Frontal cortex (tissue), 4 donors: ENCODE data around the gene NAA20. TPM values are rescaled to one million over a fixed set of nuclear protein-coding genes. Genes with fewer than 3 reads are reported as not detected.

Experiments
- DNase-seq, 2 donors: peaks; one replicate each; pipeline ENCODE4 v3.0.0; 2012; ENCODE audit warnings: low spot score in 2 of 2
- FAIRE-seq: peaks from 2 replicates; lab custom pipeline; 2012; peaks lifted over from hg19 to GRCh38; lab: Jason Lieb, UNC
- total RNA-seq: library from RNA; depleted of rRNA; stranded (reverse); fragments of >200 nt; gene quantifications from one replicate; pipeline ENCODE4 v1.2.3, GENCODE V29; 2014
- donor health status: control.
- donor health status: control.
- donor health status: control.

NAA20 gene
- total RNA-seq, 1 donor from 2014 or later: 46.5 TPM

DNA sequence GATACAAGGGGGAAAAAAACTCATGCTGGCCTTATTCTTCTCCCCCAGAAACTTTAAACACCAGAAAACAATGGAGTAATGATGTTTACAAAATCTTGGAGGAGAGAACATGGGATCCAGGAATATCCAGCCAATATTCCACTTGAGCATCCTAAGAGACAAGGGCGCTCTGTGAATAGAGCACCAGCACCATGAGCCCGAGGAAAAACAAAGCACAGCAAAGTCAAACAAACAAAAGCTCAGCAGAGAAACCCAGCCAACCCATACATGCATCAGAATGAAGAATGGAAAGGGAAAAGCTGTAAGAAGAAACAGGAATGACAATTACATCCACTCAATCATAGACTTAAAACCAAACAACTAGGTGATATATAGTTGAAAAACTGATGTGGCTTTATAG is 4.6 kb upstream of the NAA20 start:
- no peak for FAIRE-seq
- no peak for DNase-seq

DNA sequence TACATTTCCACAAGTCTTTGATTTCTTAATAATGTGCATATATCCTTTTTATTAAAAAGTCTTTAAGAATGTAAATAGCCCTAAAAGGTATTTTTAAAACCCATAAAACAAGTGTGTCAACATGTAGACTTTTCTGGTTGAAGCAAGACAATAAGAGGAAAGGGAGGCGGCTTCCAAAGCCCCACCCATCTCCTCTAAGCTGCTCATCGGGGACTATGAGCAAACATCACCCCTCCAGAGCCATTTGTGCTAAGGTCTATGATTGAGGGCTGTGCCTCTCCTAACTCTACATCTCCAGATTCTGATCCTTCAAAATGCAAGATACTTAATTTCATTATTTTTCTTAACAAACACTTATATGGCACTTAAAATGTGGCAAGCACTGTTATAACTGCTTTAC is 2.5 kb upstream of the NAA20 start:
- FAIRE-seq (no peak), DNase-seq (no peak)

DNA sequence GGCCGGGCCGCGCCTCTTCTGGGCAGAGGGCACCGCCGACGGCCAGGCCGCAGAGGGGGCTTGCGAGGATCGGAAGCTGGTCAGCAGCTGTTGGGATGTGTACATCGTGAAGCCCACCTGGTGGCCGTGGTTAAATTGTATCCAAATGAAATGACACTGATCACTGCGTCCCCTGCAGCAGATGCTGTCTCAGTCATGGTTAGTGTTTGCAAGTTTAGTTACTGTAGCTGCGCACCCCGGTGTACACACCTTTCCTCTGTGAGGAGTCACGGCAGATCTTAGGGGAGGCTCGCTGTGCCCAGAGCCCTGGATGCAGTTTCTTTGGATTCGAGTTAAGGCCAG is 653 bp downstream of the NAA20 start:
- DNase-seq (no peak), FAIRE-seq (no peak)

DNA sequence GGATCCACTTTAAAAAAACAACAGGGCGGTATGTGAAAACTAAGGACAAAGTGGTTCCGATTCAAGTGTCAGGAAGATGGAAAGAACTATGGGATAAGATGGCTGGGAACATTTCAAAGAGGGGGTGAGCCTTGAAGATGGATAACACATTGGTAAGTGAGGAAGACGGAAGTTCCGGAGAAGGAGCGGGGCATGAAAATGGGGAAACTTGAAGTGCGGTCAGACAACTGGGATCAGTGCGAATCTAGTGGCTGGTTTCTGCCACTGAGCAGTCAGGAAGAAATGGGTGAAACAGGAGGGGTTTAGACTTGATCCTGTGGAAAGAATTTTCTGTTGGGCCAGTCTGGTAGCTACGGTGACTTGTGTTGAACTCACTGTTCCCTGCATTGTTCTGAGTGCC is 1.2 kb downstream of the NAA20 start:
- FAIRE-seq (no peak), DNase-seq (no peak)

DNA sequence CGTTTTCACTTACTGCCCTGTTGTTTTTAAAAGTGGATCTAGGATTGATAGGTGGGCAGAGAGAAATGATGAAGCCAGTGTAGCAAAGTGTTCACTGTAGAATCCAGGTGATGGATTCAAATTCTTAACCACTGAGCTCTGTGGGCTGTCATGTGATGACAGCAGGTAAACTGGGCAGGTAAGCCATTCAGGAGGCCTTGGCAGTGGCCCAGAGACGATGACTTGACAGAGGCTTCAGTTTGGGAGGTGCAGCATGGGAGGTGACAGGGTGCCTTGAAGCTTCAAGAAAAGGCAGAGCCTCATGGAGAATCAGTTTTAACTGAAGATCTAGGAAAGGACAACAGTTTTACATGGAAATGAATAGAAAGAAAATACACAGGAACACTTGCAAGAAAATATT is 2.0 kb downstream of the NAA20 start:
- FAIRE-seq (no peak), DNase-seq (no peak)

DNA sequence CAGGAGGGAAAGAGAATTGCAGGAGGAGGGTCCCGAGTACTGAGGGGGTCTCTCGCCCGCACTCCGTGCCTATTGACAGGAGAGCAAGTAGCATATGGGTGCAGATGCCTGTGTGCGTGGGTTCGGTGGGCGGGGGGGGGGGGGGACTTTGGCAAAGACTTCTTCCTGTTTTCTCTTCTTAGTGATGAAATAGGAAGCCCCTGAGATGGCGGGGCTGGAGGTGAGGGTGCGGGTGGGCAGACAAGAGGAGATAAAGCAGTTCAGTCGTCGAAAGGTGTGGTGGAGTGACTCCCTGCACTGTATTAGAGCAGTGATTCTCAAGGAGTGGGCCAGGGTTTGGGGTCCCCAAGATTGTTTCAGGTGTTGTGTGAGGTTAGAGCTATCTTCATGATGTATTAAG is 3.7 kb downstream of the NAA20 start:
- FAIRE-seq (no peak), DNase-seq (no peak)

DNA sequence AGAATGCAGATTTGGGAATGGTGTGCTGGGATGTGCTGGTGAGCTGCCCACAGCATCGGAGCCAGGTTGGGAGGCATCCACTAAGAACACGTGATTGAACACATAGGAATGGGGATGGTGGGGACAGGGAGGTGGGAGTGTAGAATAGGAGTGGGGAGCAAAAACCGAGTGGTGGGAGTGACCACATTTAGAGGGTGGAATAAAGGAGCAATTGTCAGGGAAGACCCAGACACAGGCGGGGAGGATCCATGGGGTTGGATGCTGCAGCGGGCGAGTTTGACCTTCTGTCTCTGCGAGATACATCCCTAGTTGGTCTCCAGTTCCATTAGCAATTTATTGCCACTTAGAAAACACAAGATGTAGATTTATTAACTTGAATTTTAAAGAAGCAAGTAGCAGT is 4.7 kb downstream of the NAA20 start:
- FAIRE-seq (no peak), DNase-seq (no peak)

DNA sequence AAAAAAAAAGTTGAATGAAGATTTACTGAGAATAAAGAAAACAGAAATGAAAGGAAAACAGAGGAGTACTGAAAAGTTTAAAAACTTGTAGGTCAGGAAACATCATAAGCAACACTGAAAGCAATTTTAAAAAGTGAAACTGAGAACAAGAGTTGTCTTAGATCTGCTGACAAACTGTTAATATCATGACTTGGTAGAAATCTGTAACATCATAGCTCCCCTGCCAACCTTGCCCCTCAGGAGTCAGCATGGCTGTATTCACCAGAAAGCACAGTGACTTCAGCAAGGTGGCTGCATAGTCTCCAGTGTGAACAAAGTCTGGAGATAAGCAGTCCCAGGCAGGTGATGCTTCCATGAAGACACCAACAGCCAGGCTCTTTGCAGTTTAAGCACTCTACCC is 5.3 kb downstream of the NAA20 start:
- DNase-seq: no peak
- FAIRE-seq: no peak

DNA sequence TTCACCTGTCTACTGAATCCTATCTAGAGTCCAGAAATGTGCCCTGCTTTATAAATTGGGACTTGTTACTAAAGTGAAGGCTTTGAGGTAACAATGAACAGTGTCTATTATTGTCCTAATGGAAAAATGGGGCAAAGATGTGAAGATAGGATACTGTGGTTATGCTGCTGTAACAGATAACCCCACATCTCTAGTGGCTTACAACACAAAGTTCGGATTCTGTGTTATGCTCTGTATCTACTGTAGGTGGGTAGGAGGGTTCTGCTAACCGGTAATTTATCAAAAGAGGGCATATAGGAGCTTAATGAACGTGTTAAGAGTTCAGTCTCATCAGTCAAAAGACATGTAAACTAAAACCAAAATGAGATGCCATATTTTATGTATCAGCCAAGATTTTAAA is 6.2 kb downstream of the NAA20 start:
- DNase-seq: no peak
- no peak for FAIRE-seq

DNA sequence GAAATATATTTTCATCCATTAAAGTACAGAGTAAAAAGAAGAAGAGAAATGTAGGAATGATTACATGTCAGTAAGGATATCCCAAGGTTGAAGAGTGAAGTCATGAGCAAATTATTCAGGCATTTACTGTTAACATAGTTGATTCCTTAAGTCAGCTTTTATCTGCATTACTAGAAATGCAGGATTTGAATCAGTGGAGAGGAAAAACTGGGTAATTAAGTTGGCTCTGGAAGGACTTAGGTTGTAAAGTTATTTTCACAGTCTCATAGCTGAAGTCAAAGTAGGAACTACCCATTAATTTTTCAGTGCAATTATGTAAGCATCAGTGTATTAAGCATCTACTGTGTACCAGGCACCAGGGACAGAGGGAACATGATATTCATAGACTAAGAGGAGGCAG is 7.8 kb downstream of the NAA20 start:
- FAIRE-seq (no peak), DNase-seq (no peak)

DNA sequence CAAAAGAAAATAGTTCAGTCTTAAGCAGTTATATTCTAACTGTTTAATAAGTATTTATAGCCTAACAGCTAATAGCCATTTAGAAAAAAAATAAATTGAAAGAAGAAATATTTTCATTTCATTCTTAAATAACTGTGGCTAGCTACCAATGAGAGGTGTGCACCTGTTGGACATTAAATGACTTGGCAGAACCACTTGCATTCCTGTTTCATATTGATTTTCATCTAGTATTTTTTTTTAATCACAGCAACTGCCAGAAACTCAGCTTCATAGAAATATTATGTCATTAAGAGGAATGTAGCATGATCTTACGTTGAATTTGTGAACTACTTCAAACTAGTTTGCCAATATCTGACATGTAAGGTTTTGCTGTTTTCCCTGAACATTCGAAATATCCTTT is 10.1 kb downstream of the NAA20 start:
- FAIRE-seq (no peak), DNase-seq (no peak)

DNA sequence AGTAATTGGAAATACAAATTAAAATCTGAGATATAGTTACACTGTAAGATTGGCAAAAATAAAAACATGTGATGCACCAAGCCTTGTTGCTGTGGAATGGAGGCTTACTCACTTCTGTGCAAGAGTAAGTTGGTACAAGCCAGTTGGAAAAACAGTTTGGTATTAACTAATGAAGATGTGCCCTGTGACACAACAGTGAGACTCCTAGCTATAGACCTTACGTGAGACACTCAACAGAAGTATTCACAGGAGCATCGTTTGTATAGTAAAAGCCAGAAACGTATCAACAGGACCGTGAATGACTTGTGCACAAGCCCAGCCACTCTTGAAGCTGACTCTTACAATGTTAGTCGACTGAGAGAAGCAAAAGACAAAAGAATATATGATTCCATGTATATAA is 14.6 kb downstream of the NAA20 start:
- FAIRE-seq: no peak
- DNase-seq: no peak

DNA sequence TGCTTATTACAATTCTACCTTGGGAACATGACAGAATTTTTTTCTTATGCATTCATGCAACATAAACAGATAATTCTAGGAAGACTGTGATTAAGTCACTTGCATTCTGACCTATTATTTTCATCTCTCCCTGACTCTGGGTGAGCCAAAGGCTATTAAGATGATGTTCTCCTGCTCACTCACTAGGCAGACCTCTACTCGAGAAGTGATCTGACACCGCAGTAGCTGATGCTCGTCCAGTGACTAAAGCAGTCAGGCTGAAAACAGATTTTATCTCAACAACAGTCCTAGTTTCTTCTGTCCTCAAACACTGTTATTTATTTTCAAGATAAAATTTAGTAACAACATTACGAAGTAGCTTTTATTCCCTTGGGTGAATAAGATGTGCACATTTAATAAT is 17.3 kb downstream of the NAA20 start:
- DNase-seq (no peak), FAIRE-seq (no peak)

DNA sequence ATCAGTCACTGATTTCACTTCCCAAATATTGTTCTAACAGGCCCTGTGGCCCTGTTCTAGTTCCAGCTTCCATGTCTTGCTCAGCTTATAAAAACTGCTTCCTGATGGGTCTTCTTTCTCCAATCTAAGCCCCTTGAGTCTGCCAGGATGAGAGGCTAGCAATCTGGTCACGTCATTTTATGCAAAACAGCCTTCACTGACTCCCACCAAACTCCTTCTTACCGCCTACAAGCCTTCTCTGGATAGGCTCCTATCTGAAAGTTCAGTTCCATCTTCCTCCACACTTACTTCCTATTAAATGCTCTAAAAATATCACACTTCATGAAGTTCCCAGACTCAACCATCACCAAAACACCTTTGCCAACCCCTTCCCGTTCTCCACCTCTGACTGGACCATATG is 19.6 kb downstream of the NAA20 start:
- no peak for FAIRE-seq
- no peak for DNase-seq

DNA sequence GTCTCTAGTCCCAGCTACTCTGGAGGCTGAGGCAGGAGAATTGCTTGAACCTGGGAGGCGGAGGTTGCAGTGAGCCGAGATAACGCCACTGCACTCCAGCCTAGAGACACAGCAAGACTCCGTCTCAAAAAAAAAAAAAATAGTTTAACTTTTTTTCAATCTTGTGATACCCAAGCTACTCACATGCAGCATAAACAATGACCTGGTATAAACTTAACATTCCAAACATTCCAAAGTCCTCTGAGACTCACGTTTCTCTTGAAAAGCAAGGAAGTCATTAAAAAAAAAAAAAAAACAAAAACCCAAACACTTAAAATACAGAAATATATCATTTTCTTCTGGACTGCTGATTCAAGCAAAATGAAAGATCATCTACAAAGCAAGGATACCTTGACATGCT is 20.8 kb downstream of the NAA20 start:
- DNase-seq: no peak
- FAIRE-seq: no peak

DNA sequence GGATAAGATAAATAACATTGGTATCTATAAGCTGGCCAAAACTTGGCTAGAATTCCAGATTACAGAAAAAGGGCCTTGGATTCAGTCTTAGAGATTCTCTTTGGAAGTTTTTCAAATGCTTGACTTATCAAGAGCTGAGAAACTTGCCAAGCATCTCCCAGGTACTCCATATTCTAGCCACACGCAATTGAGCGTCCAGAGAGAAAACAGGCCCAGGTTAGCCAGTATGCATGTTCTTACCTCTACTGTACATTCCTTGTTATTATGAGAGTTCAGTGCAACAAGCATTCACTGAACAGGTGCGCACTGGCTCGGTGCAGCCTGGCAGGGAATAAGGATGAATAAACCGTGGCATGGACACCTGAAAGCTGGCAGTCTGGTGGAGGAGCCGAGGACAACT is 21.4 kb downstream of the NAA20 start:
- FAIRE-seq (no peak), DNase-seq (no peak)

DNA sequence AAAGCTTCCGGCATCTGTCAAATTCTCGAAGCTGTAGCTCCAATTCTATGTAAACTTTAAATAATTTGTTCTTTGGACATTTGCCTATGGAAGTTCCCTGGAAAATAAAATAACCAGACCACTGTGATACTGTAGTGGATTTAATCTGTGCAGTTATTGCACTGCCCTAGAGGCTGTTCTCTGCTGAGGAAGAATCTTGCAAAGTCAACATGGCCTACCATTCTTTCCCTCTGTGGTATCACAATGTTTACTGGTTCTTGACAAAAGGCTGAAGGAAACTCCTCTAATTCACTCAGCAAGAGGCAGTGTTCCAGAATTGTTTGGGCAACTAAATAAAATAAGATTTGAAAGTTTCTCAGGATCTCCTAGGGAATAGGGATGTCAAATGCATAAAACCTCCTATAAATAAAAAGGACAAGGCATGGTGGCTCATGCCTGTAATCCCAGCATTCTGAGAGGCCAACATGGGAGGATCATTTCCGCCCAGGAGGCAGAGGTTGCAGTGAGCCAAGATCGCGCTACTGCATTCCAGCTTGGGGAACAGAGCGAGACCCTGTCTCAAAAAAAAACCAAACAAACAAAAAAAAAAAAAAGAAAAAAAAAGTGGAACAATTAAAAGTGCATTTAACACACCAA is 22.7 kb downstream of the NAA20 start:
- FAIRE-seq (no peak), DNase-seq (no peak)

DNA sequence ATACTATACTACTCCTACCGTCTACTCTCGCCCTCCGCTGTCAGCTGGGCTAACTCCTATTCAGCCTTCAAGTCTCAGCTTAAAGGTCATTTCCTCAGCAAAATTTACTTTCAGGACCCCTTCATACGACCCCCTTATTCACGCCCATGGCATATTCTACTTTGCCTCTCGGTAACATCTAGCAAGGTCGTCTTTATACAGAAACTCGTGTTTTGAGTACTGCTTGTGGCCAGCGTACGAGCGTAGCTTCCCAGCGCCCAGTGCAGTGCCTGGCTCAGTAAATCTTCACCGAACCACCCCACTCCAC is 34.6 kb downstream of the NAA20 start:
- DNase-seq: no peak
- FAIRE-seq: no peak

DNA sequence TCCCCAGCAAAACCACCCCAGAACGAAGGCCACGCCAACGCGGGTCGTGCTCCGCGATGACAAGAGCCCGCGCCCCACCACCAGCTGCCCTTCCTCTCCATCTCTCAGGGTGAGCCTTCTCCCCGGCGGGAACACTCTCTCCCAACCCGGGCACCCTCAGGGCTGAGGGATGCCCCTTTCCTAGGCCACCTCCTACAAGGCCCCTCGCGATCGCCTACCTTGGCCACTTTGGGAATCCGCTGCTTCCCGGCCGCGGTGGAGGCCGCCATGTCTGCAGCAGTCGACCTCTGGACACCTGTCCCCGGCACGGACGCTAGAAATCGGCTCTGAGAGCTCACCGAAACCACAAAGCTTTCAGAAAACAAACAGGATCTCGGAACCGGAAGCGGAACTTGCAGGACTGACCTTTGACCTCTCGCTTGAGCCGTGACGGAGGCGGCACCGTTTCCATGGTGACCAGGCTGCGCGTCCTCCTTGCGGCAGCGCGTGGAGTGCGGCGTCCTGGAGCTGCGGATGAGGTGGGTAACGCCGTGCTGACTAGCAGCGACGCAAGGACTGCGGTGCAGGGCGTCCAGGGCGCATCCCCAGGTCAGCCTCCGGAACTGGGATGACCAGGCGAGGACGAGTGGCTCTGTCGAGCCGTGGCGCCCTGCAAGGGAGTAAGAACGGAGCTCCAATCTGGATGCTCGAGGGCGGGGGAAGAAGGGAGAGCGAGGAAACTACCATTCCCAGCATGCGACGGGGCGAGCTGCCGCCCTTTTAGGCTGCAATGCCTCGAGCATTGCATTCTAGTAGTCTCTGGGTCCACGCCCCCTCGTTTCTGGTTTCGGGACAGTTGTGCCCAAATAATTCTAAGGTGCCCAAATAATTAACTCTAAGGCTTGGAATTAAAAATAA is 35.2 kb downstream of the NAA20 start, which contains the start of the genes CFAP61 and CRNKL1:
Gene CFAP61, plus strand, starts transcription at position 459 of the 897 bp plus-strand sequence. CDS start 4,122 bp downstream, outside the sequence.
Gene CRNKL1, minus strand, starts transcription at position 393 of the 897 bp plus-strand sequence. Its CDS starts 124 bp downstream, at position 269.
- FAIRE-seq: peak; percentile 42
- peak; percentile 79 to 92 for DNase-seq

DNA sequence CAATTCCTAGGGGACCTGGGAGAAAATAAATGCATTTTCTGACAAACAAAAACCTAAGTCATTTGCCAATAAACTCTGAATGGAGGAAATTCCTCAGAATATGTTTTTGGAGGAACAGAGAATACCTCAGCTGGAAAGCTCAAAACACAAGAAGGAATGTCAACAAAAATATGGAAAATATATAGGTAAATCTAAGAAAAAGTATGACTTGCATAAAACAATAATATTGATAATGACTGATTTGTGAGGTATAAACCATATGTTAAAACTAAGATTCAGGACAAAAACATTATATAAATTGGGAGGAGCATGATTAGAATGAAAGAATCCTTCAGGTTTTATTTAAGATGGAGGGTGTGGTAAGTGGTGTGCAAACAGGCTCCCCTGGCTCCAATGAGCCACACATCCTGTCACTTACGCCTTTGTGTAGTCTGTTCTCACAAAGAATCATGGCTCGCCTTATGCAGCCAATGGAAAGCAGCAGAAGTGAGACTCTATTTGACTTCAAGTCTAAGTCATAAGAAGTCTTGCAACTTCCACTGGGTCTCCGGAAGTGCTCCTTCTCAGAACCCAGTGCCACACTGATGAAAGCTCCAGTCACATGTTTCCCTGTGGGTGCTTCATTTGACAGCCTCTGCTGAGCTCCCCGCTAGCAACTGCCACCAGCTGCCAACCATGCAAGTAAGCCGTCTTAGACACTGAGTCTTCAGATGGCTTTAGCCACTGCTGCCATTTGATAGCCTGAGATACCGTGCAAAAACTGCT is 43.3 kb downstream of the NAA20 start:
- FAIRE-seq (no peak), DNase-seq (no peak)
